Ishikawa (cell line): Measurements from ENCODE around the gene PNPLA3.

ENCODE experiments used
- CEBPB ChIP-seq: IDR thresholded peaks from 2 replicates; pipeline ENCODE4 v1.6.1; 2012
- CREB1 ChIP-seq: IDR thresholded peaks from 2 replicates; pipeline ENCODE4 v1.6.1; 2012; ENCODE audit warnings: low read depth
- EGR1 ChIP-seq: IDR thresholded peaks from 2 replicates; pipeline ENCODE4 v1.6.1; 2012
- EP300 ChIP-seq: IDR thresholded peaks from 2 replicates; pipeline ENCODE4 v1.6.1; 2012; ENCODE audit warnings: borderline replicate concordance
- FOXM1 ChIP-seq: IDR thresholded peaks from 2 replicates; pipeline ENCODE4 v1.6.1; 2012; ENCODE audit warnings: low read depth, borderline replicate concordance
- MAX ChIP-seq: IDR thresholded peaks from 2 replicates; pipeline ENCODE4 v1.6.1; 2012
- NFIC ChIP-seq: IDR thresholded peaks from 2 replicates; pipeline ENCODE4 v1.6.1; 2012
- RAD21 ChIP-seq: IDR thresholded peaks from 2 replicates; pipeline ENCODE4 v1.6.1; 2012; ENCODE audit warnings: low read depth
- REST ChIP-seq: IDR thresholded peaks from 2 replicates; pipeline ENCODE4 v1.6.1; 2012; ENCODE audit warnings: low read depth, mild to moderate bottlenecking
- TAF1 ChIP-seq: IDR thresholded peaks from 2 replicates; pipeline ENCODE4 v1.6.1; 2012; ENCODE audit warnings: low read depth, mild to moderate bottlenecking
- TCF12 ChIP-seq: IDR thresholded peaks from 2 replicates; pipeline ENCODE4 v1.6.1; 2012; ENCODE audit warnings: low read depth
- TEAD4 ChIP-seq: IDR thresholded peaks from 2 replicates; pipeline ENCODE4 v1.6.1; 2012
- USF1 ChIP-seq: IDR thresholded peaks from 2 replicates; pipeline ENCODE4 v1.6.1; 2012
- YY1 ChIP-seq: IDR thresholded peaks from 2 replicates; pipeline ENCODE4 v1.6.1; 2012; ENCODE audit warnings: low read depth
- ZBTB7A ChIP-seq: IDR thresholded peaks from 2 replicates; pipeline ENCODE4 v1.6.1; 2012; ENCODE audit warnings: low read depth

The PNPLA3 gene

GRCh38 chr22:43884600-43885318 lies 38.8 kb upstream of the PNPLA3 start:
- TF ChIP-seq TAF1, result no peak
- no peak for TF ChIP-seq USF1
- TF ChIP-seq RAD21, result peak; percentile 65
- TF ChIP-seq REST, result no peak

GRCh38 chr22:43885319-43885671 lies 38.3 kb upstream of the PNPLA3 start:
- no peak for TF ChIP-seq USF1
- TF ChIP-seq CEBPB, result no peak

- TF ChIP-seq ZBTB7A (no peak), MAX (no peak), CEBPB (no peak)
These were observed 37.8 kb upstream of the PNPLA3 start for GRCh38 chr22:43885786-43886185.

- TF ChIP-seq CEBPB (no peak), TAF1 (no peak), TEAD4 (no peak), RAD21 (no peak)
These were observed 37.4 kb upstream of the PNPLA3 start for GRCh38 chr22:43886231-43886630.

GRCh38 chr22:43887391-43887790 lies 36.2 kb upstream of the PNPLA3 start:
- TF ChIP-seq YY1, result no peak
- TF ChIP-seq TCF12, result no peak
- no peak for TF ChIP-seq TEAD4
- no peak for TF ChIP-seq ZBTB7A
- TF ChIP-seq NFIC, result no peak
- no peak for TF ChIP-seq USF1
- TF ChIP-seq EP300, result no peak
- TF ChIP-seq REST, result no peak
- no peak for TF ChIP-seq CREB1
- no peak for TF ChIP-seq CEBPB

- TF ChIP-seq TEAD4 (no peak), TCF12 (no peak), CEBPB (no peak), TAF1 (no peak), USF1 (no peak), YY1 (no peak), FOXM1 (no peak), CREB1 (no peak), ZBTB7A (no peak), EP300 (no peak), REST (no peak), EGR1 (no peak), RAD21 (no peak), MAX (no peak), NFIC (no peak)
These were observed 34.9 kb upstream of the PNPLA3 start for GRCh38 chr22:43888740-43889139.
